ENCODE results near the gene MAN1C1. TPM values are rescaled to one million over a fixed set of nuclear protein-coding genes. Genes with fewer than 3 reads are reported as not detected.

MAN1C1 gene
- total and polyA plus RNA-seq, 9 of the 15 experiments (the other 6 are each of a cell fraction or from before 2014, with no cell fraction given), result 0.04 to 0.44 (median 0.10) TPM; not detected in 3

GRCh38 chr1:25826571-25826970 is 210.0 kb downstream of the MAN1C1 start:
- DNase-seq (ENCODE audit: extremely low read depth in 1 of 4, low spot score in 3 of 4) (no peak), FAIRE-seq (no peak), ATAC-seq (no peak)
- H2AFZ ChIP-seq (ENCODE audit: low read depth, low read length), result no peak overlapping the region
- ChIA-PET CTCF (ENCODE audit: low intra/inter-chr PET ratio) (no interaction called here), POLR2A (interaction anchor here (1.0 to 11.2 kb wide), 4 partner anchors 17 to 204 kb away, joined by 3 to 108 read pairs (median 4); no protein-coding TSS in a partner anchor)
- H3K9me1 ChIP-seq (ENCODE audit: control insufficient read depth, insufficient read depth, low read length), result no peaks in the 10 kb centered on the region
- TF ChIP-seq RBFOX2 (IDR thresholded peaks at IDR 0.05; ENCODE audit: low read depth, low read length), result peak; percentile 41; the same call in 1 of the 2 replicates
- TF ChIP-seq ZC3H4 (CRISPR knock-in tag; IDR thresholded peaks at IDR 0.05; ENCODE audit: borderline replicate concordance), result no peak
- TF ChIP-seq WHSC1 (IDR thresholded peaks at IDR 0.05; ENCODE audit: low read length), result peak; percentile 33
- peak; percentile 3; the same call in 1 of the 2 replicates for TF ChIP-seq POLR2A (conservative IDR thresholded peaks at IDR 0.05)
- TF ChIP-seq ATF7 (IDR thresholded peaks at IDR 0.05), result no peak
- TF ChIP-seq RBM22 (IDR thresholded peaks at IDR 0.05; ENCODE audit: low read depth, low read length, poor library complexity, severe bottlenecking), result peak; percentile 26
- peak; percentile 72 for TF ChIP-seq POLR2G (IDR thresholded peaks at IDR 0.05; ENCODE audit: low read depth, low read length)
- peaks cover 7% of the 10 kb centered on the region for H4K20me1 ChIP-seq (replicated peaks; ENCODE audit: control insufficient read depth, insufficient read depth, low read length)
- peak overlapping the region in 1 of 2 experiments; percentile 11; a peak in 1 of 4 replicates for H3K9ac ChIP-seq (ENCODE audit: insufficient read depth in 1 of 2, low read depth in 2 of 2, low read length in 2 of 2)
- in situ Hi-C loops (cut with MboI) (no loop called here), intact Hi-C loops (cut with micrococcal nuclease) (loop anchor here (10.0 kb wide), 1 partner anchor 168 kb away; the partner anchor contains the start of gene PAFAH2)
- H3K9me3 ChIP-seq (replicated peaks; ENCODE audit: control insufficient read depth, insufficient read depth, low read depth, low read length), result no peaks in the 10 kb centered on the region
- H3K4me3 ChIP-seq, result no peak overlapping the region
- WGBS (ENCODE audit: insufficient coverage, low coverage, missing lambda C conversion rate), result 91% methylated on average over 10 of the region's 10 CpGs
- peaks cover 88% of the 10 kb centered on the region for H3K36me3 ChIP-seq (ENCODE audit: control insufficient read depth, insufficient read depth, low read length)
- no peaks in the 10 kb centered on the region for H3K27me3 ChIP-seq (ENCODE audit: control insufficient read depth in 2 of 2, insufficient read depth in 2 of 2, low read length in 2 of 2)
- no peak overlapping the region for H3K4me2 ChIP-seq (ENCODE audit: insufficient read depth, low read length)
- H3K27ac ChIP-seq (ENCODE audit: extremely low read depth, low read depth, low read length), result no peak overlapping the region
- H3K79me2 ChIP-seq (ENCODE audit: control insufficient read depth, insufficient read depth, low read length), result peaks cover 34% of the 10 kb centered on the region
- H3K4me1 ChIP-seq (replicated peaks in 1 of 2; ENCODE audit: control insufficient read depth in 2 of 2, insufficient read depth in 2 of 2, low read length in 2 of 2), result peaks cover 8 to 20% of the 10 kb centered on the region in 2 experiments
- BruUV-seq (replicated peaks), result no TSS peak
